CD4-positive, alpha-beta T cell (primary cell): Measurements from ENCODE around the gene STK32B. TPM values are rescaled to one million over a fixed set of nuclear protein-coding genes. Genes with fewer than 3 reads are reported as not detected.

Experiments
- ATAC-seq: fragments of 200-7000 bp; cut with Tn5 transposase; one replicate; pipeline ENCODE4 v1.10.0; 2022; ENCODE audit warnings: mild to moderate bottlenecking; ENCODE audit not compliant: poor library complexity
- CTCF ChIA-PET: fragments of 350-600 bp; sonication (Branson Sonifier 250); formaldehyde crosslinking; loops from one replicate; lab custom pipeline; 2021; ENCODE audit warnings: antibody characterized with exemption, inconsistent platforms; lab: Charles Lee
- POLR2A ChIA-PET: fragments of 350-600 bp; sonication (Branson Sonifier 250); formaldehyde crosslinking; loops from one replicate; lab custom pipeline; 2021; ENCODE audit warnings: antibody characterized with exemption, inconsistent platforms; lab: Charles Lee
- DNase-seq, 14 experiments: peaks; one replicate each; pipeline ENCODE4 v3.0.0-alpha.2; 2013 to 2020; ENCODE audit warnings: mixed read lengths in 2 of 14
- H3K27ac ChIP-seq, 2 donors: one replicate each; pipeline versions ENCODE4 v1.5.1 to v1.7.0; 2013; ENCODE audit warnings: low read length in 2 of 2, low read depth in 1 of 2, mild to moderate bottlenecking in 1 of 2
- H3K27me3 ChIP-seq, 2 experiments: 1 replicate in 1 of 2; 2 replicates in 1 of 2; pipeline versions ENCODE4 v1.6.1 to v1.7.0; 2013; ENCODE audit warnings: low read length in 2 of 2, control low read depth in 1 of 2, mild to moderate bottlenecking in 1 of 2, moderate library complexity in 1 of 2; ENCODE audit not compliant: insufficient read depth in 2 of 2, control insufficient read depth in 1 of 2
- H3K36me3 ChIP-seq: one replicate; pipeline ENCODE4 v1.6.1; 2013; ENCODE audit warnings: low read length, control low read depth; ENCODE audit not compliant: insufficient read depth
- H3K4me1 ChIP-seq: one replicate; pipeline ENCODE4 v1.6.1; 2013; ENCODE audit warnings: low read length, control low read depth; ENCODE audit not compliant: insufficient read depth
- H3K4me3 ChIP-seq: one replicate; pipeline ENCODE4 v1.5.1; 2013; ENCODE audit warnings: mild to moderate bottlenecking, low read length, moderate library complexity
- H3K9me3 ChIP-seq, 2 experiments: 1 replicate in 1 of 2; 2 replicates in 1 of 2; pipeline versions ENCODE4 v1.6.1 to v1.7.0; 2013; ENCODE audit warnings: low read length in 2 of 2, mild to moderate bottlenecking in 2 of 2, control low read depth in 1 of 2, moderate library complexity in 1 of 2; ENCODE audit not compliant: control insufficient read depth in 1 of 2, insufficient read depth in 1 of 2
- H3K27ac Mint-ChIP-seq: one replicate; pipeline ENCODE4 v1.8.0; 2020; ENCODE audit warnings: mixed read lengths
- H3K27me3 Mint-ChIP-seq: one replicate; pipeline ENCODE4 v1.8.0; 2021; ENCODE audit warnings: mixed read lengths
- H3K36me3 Mint-ChIP-seq: one replicate; pipeline ENCODE4 v1.8.0; 2021; ENCODE audit warnings: low read depth, mixed read lengths
- H3K4me1 Mint-ChIP-seq: one replicate; pipeline ENCODE4 v1.8.0; 2021; ENCODE audit warnings: low read depth, mixed read lengths
- H3K4me3 Mint-ChIP-seq: one replicate; pipeline ENCODE4 v1.8.0; 2020; ENCODE audit warnings: mild to moderate bottlenecking, mixed read lengths
- H3K9me3 Mint-ChIP-seq: one replicate; pipeline ENCODE4 v1.8.0; 2020; ENCODE audit warnings: mixed read lengths
- CTCF ChIP-seq: fragments of 200-600 bp; IDR thresholded peaks from one replicate; pipeline ENCODE4 v1.8.0; 2022; ENCODE audit warnings: antibody characterized with exemption, mild to moderate bottlenecking
- intact Hi-C, 2 experiments: fragments of 100-400 bp; cut with DNase I in 1 of 2; cut with micrococcal nuclease in 1 of 2; formaldehyde crosslinking; loops; one replicate each; pipeline versions ENCODE4 v1.15.1 to v1.9.0; 2023 to 2025; cut with DNase I, micrococcal nuclease
- total RNA-seq, 174 experiments: library from RNA in 2 of 174; stranded (reverse) in 2 of 174; gene quantifications; one replicate each; pipeline ENCODE4 v1.2.3 and lab custom pipeline; 2021 to 2026

Gene STK32B
- total RNA-seq, 2 experiments from 2014 or later, result not detected

- ChIA-PET CTCF (no interaction called here), POLR2A (no interaction called here)
- no peak overlapping the region for H3K4me3 ChIP-seq
- peaks cover 0 to 12% of the 10 kb centered on the region in 2 experiments for H3K9me3 ChIP-seq
- DNase-seq, result no peak
- Mint-ChIP-seq H3K9me3 (no peaks in the 10 kb centered on the region), H3K27me3 (no peaks in the 10 kb centered on the region), H3K4me1 (no peaks in the 10 kb centered on the region), H3K27ac (no peak overlapping the region), H3K36me3 (no peaks in the 10 kb centered on the region), H3K4me3 (no peak overlapping the region)
- H3K4me1 ChIP-seq, result no peaks in the 10 kb centered on the region
- no peaks in the 10 kb centered on the region for H3K36me3 ChIP-seq
- no peak overlapping the region for H3K27ac ChIP-seq
- no peak for ATAC-seq
- no peaks in the 10 kb centered on the region for H3K27me3 ChIP-seq
- intact Hi-C loops, result no loop called here
- no peak for TF ChIP-seq CTCF
Measured at GRCh38 chr4:5373327-5373726, 322.0 kb downstream of the STK32B start.

- Mint-ChIP-seq H3K9me3 (no peaks in the 10 kb centered on the region), H3K27me3 (no peaks in the 10 kb centered on the region), H3K4me3 (no peak overlapping the region), H3K36me3 (no peaks in the 10 kb centered on the region), H3K4me1 (no peaks in the 10 kb centered on the region), H3K27ac (no peak overlapping the region)
- DNase-seq, result no peak
- no peak overlapping the region for H3K27ac ChIP-seq
- H3K27me3 ChIP-seq, result no peaks in the 10 kb centered on the region
- no peak for TF ChIP-seq CTCF
- ATAC-seq, result no peak
- ChIA-PET CTCF (no interaction called here), POLR2A (no interaction called here)
- no peaks in the 10 kb centered on the region for H3K36me3 ChIP-seq
- no peak overlapping the region for H3K4me3 ChIP-seq
- peaks cover 0 to 19% of the 10 kb centered on the region in 2 experiments for H3K9me3 ChIP-seq
- intact Hi-C loops, result no loop called here
- no peaks in the 10 kb centered on the region for H3K4me1 ChIP-seq
Measured at GRCh38 chr4:5374592-5374991, 323.3 kb downstream of the STK32B start.

- Histone ChIP-seq H3K36me3 (no peaks in the 10 kb centered on the region), H3K27me3 (no peaks in the 10 kb centered on the region), H3K4me3 (no peak overlapping the region), H3K4me1 (no peaks in the 10 kb centered on the region), H3K27ac (no peak overlapping the region), H3K9me3 (peaks cover 0 to 19% of the 10 kb centered on the region in 2 experiments)
- H3K36me3 Mint-ChIP-seq, result no peaks in the 10 kb centered on the region
- ChIA-PET CTCF (no interaction called here), POLR2A (no interaction called here)
- TF ChIP-seq CTCF, result no peak
- intact Hi-C loops, result no loop called here
- H3K4me1 Mint-ChIP-seq, result no peaks in the 10 kb centered on the region
- ATAC-seq, result no peak
- no peak overlapping the region for H3K4me3 Mint-ChIP-seq
- H3K27me3 Mint-ChIP-seq, result no peaks in the 10 kb centered on the region
- H3K27ac Mint-ChIP-seq, result no peak overlapping the region
- H3K9me3 Mint-ChIP-seq, result no peaks in the 10 kb centered on the region
- no peak for DNase-seq
Measured at GRCh38 chr4:5374994-5375393, 323.7 kb downstream of the STK32B start.
